Cardiac septum (tissue), 1 donor: ENCODE results near the gene SNX19. TPM values are rescaled to one million over a fixed set of nuclear protein-coding genes. Genes with fewer than 3 reads are reported as not detected.

Source experiments
- DNase-seq: peaks from one replicate; pipeline ENCODE4 v3.0.0-alpha.2; 2020; ENCODE audit warnings: low spot score
- intact Hi-C: fragments of 100-400 bp; cut with DNase I; formaldehyde crosslinking; loops from one replicate; pipeline ENCODE4 v1.14.0; 2022
- total RNA-seq: library from RNA; stranded (reverse); fragmentation: NEBNext Ultra II Directional; extraction: Animal tissue kit (Norgen Biotek cat#: 25700); gene quantifications from one replicate; pipeline ENCODE4 v1.2.1, GENCODE V29; 2021
- donor health status: DM: no; HTN: no; CAD: no.

The SNX19 gene
- total RNA-seq, 1 donor from 2014 or later = 45.9 TPM

DNA sequence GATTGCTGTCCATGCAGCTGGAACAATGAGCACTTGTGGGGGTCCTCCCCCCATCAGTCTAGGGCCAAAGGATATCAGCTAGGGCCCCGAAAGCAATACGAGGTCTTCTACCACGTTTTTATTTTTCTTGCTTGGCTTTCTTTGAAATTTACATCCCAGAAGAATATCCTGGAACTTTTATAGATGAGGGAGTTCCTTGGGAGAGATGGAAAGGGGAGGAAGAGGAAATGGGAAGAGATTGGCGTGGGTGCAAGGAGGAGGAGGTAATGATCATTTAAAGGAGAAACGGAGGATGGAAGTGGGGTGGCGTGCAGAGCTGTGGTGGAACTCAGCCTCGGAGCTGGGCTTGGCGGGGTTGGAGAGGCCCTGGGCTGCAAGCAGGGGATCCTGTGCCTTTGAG lies 90.3 kb downstream of the SNX19 start:
- no peak for DNase-seq
- intact Hi-C loops = loop anchor here (5.0 kb wide), 2 partner anchors 36 to 374 kb away; no protein-coding TSS in a partner anchor

DNA sequence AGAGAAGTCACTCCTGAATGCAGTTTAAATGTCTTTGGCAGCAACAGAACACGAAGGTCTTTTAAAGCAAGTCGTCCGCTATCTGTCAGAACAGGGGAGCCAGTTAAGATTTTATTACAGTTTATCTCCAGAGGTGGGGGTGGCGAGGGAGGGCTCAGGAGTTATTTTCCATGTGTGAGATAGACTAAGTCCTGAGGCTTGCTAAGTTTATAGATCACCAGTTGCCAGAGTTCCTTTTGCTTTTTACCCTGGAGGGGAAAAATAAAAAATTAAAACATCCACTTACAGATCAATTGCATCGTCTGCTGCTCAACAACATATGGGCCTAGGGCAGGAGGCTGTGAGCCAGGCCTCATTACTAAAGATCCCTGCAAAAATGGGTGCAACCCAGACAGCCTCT lies 90.7 kb downstream of the SNX19 start:
- DNase-seq = no peak
- intact Hi-C loops = loop anchor here (5.0 kb wide), 2 partner anchors 37 to 373 kb away; no protein-coding TSS in a partner anchor
